H54 (cell line): Measurements from ENCODE around the gene GJA1.
"Not testable (repeated sequence)": the region's sequence is repeated elsewhere in the genome, so short reads cannot be mapped to it uniquely, and the experiment has no call there.

Experiments used
- DNase-seq: peaks from one replicate; pipeline ENCODE4 v3.0.0; 2011; ENCODE audit warnings: low spot score, mixed read lengths; ENCODE audit not compliant: insufficient read length
- FAIRE-seq: peaks from 3 replicates; lab custom pipeline; 2011; peaks lifted over from hg19 to GRCh38; lab: Jason Lieb, UNC
- POLR2A ChIP-seq: IDR thresholded peaks from 2 replicates; pipeline ENCODE4 v1.6.1; 2011; ENCODE audit warnings: low read depth, mild to moderate bottlenecking, low read length

GJA1 gene

GRCh38 chr6:121435444-121436069 lies at the start of gene GJA1:
GJA1 (plus strand) TSS chr6:121435646; CDS start chr6:121446848, 11,202 bp downstream.
- DNase-seq (peak; percentile 27), FAIRE-seq (peak; percentile 80)
- no peak for TF ChIP-seq POLR2A

GRCh38 chr6:121386551-121386950 lies 48.9 kb upstream of the GJA1 start:
- not testable (repeated sequence) for DNase-seq, FAIRE-seq

GRCh38 chr6:121389419-121389818 lies 46.0 kb upstream of the GJA1 start:
- TF ChIP-seq POLR2A = no peak
- FAIRE-seq (no peak), DNase-seq (no peak)

- DNase-seq (no peak), FAIRE-seq (no peak)
- no peak for TF ChIP-seq POLR2A
These were observed 41.5 kb upstream of the GJA1 start for GRCh38 chr6:121393731-121394505.

GRCh38 chr6:121395736-121396135 lies 39.7 kb upstream of the GJA1 start:
- no peak for TF ChIP-seq POLR2A
- DNase-seq (no peak), FAIRE-seq (no peak)

DNA sequence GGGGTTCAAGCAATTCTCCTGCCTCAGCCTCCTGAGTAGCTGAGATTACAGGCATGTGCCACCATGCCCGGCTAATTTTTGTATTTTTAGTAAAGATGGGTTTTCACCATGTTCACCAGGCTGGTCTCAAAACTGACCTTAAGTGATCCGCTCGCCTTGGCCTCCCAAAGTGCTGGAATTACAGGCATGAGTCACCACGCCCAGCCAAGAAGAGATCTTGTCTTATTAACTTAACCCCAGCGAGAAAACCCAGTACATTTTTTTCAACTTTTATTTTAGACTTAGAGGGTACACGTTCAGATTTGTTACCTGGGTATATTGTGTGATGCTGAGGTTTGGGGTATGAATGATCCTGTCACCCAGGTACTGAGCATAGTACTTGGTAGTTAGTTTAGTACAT lies 38.3 kb upstream of the GJA1 start:
- not testable (repeated sequence) for FAIRE-seq, DNase-seq

DNA sequence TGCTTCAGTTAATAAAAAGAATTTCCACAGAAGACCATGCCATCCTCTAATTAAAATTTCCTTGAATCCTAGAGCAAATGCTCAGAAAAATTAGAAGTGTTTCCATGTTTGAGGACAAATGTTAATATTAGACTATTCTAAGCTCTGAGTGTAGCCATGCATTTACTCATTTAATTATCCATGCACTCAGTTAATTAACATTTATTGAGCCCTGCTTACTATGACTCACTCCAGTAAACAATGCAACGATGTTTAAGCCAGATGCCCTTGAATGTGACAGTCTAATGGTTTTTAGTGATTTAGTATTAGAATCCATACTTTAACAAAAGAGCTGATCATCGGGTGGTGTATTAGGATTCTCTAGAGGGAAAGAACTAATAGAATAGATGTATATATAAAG lies 37.3 kb upstream of the GJA1 start:
- FAIRE-seq (no peak), DNase-seq (no peak)
- TF ChIP-seq POLR2A = no peak

DNA sequence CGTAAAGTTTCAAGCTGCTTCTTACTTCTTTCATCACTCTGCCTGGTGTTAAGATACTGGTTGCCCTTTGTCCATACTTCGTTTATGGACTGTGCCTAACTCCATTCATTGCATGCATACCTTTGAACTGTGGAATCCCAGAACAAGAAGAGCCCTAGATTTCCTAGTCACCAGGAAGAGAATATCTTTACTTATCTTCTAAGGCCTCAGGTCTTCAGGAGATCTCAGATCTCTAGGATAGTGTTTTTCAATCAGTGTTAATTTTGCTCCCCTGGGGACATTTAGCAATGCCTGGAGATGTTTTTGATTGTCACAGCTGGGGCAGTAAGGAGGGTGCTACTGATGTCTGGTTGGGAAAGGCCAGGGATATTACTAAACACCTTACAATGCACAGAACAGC lies 35.5 kb upstream of the GJA1 start:
- FAIRE-seq (no peak), DNase-seq (no peak)
- no peak for TF ChIP-seq POLR2A

DNA sequence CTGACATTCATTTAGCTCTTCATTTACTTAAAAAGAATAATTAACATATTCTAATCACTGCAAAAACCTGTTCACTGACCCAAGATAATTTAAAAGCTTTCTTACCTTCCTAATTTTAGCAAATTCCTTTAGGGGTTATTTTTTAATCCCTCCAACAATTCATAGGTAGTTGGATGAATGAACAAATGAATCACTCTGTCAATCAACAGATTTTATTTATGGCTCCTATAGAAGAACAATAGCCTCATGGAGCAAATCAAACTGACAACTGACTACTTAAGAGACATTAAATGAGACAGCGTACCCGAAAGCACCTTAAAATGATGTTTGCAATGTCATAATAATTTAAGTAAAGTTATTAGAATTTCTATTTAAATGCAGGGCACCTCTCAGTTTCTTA lies 31.5 kb upstream of the GJA1 start:
- TF ChIP-seq POLR2A = no peak
- FAIRE-seq (no peak), DNase-seq (no peak)

DNA sequence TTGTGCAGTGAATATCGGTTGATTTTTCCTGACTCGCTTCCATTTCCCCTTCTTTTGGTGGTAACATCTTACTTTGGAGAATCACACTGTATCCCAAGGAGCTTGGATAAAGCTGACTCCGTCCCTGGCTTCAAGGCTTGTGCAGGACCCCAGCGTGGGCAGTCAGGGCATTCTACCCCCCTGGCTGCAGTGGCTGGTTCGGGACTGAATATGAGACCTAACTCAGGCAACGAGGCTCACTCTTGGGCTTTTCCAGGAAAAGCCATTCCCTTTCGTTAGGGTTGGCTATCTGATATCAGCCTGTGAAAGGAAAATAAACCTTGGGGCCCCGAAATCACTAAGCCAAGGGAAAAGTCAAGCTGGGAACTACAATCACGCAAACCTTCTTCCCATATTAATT lies 30.1 kb upstream of the GJA1 start:
- DNase-seq (no peak), FAIRE-seq (no peak)
- no peak for TF ChIP-seq POLR2A

DNA sequence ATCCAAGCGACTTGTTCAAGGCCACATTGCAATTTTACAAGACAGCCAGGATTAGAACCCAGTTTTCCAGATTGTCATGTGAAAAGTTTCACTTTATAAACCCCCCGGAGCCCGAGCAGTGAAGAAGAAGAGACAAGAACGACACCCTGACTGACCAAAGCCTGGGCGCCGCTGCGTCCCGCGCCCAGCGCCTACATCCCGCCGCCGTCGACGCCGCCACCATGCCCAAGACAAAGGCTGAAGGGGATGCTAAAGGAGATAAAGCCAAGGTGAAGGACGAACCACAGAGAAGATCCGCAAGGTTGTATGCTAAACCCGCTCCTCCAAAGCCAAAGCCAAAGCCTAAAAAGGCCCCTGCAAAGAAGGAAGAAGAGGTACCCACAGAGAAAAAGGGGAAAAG lies 27.1 kb upstream of the GJA1 start:
- FAIRE-seq = no peak
- no peak for DNase-seq
- TF ChIP-seq POLR2A = no peak

DNA sequence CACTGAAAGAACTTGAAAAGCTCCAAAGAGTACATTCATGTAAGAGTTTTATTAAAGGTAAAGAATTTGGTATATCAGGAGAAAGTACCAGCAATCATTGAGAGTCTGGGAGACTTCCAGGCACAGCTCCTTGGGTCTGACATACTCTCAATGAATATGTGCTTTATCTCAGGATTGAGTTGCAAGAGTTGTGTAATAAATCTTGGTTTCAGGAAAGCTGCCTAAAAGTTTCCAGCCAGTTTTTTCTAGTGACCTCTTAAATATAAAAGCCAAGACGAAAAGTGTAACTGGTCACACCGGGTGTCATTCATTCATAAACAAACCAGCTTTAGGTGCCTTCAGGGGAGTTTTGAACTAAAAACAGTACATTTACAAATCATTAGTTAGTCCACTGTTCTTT lies 21.6 kb upstream of the GJA1 start:
- DNase-seq = no peak
- no peak for FAIRE-seq
- TF ChIP-seq POLR2A = no peak

DNA sequence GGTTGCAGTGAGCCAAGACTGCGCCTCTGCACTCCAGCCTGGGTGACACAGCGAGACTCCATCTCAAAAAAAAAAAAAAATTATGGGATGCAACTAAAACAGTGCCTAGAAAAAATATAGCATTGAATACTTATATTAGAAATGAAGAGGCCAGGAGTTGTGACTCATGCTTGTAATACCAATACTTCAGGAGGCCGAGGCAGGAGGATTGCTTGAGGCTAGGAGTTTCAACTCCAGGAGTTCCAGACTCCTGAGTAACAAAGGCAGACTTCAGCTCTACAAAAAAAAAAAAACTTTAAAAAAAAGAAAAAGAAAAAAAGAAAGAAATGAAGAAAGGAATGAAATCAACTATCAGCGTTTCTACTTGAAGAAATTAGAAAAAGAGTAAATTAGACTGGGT lies 17.1 kb upstream of the GJA1 start:
- no peak for DNase-seq
- no peak for FAIRE-seq
- TF ChIP-seq POLR2A = no peak

DNA sequence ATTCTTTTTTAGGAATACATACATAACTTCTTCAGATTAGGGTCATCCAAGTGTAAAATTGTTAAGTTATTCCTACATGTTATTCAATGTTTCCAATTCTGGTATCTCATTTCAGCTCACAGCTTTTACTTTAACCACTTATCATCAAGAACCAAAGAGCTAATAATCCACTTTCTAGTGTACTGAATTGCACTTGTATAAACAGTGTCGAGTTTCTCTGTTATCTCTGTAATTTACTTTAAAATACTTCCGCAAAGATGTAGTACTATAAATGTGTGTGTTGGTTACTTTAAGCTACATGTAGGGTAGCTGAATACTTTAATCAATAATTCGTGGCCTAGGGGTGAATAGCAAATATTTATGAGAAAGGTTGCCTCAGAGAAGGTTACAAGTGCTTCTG lies 8.8 kb upstream of the GJA1 start:
- FAIRE-seq (no peak), DNase-seq (no peak)
- no peak for TF ChIP-seq POLR2A
